Thyroid gland (tissue), 4 donors: ENCODE results near the gene FBRSL1. TPM values are rescaled to one million over a fixed set of nuclear protein-coding genes. Genes with fewer than 3 reads are reported as not detected.

Experiments used
- DNase-seq, 2 donors: peaks; one replicate each; pipeline ENCODE4 v3.0.0-alpha.2; 2019
- H3K27ac ChIP-seq, 3 donors: fragments of 200-600 bp; sonication (generic); 1 replicate in 2 of 3; 2 replicates in 1 of 3; pipeline ENCODE4 v1.5.1; 2016 to 2019; ENCODE audit warnings: mild to moderate bottlenecking in 1 of 3, moderate library complexity in 1 of 3
- H3K27me3 ChIP-seq: fragments of 200-600 bp; sonication (generic); one replicate; pipeline ENCODE4 v1.5.1; 2019
- H3K36me3 ChIP-seq, 2 donors: fragments of 200-600 bp; sonication (generic); one replicate each; pipeline ENCODE4 v1.5.1; 2016 to 2019
- H3K4me1 ChIP-seq, 2 donors: fragments of 200-600 bp; sonication (generic); one replicate each; pipeline ENCODE4 v1.5.1; 2017 to 2019
- H3K4me3 ChIP-seq, 3 donors: fragments of 200-600 bp; sonication (generic); replicated peaks in 1 of 3; 1 replicate in 2 of 3; 2 replicates in 1 of 3; pipeline ENCODE4 v1.5.1; 2016; ENCODE audit warnings: mild to moderate bottlenecking in 1 of 3
- H3K9me3 ChIP-seq: fragments of 200-600 bp; sonication (generic); one replicate; pipeline ENCODE4 v1.5.1; 2017
- POLR2A ChIP-seq, 2 donors: fragments of 450-650 bp; IDR thresholded peaks; one replicate each; pipeline ENCODE4 v1.6.1; 2017; ENCODE audit warnings: antibody characterized with exemption in 2 of 2, mild to moderate bottlenecking in 2 of 2, moderate library complexity in 1 of 2
- WGBS, 2 donors: methylation state at CpG; one replicate each; pipeline ENCODE4 v1.1.5; 2017; 5-methylcytosine and 5-hydroxymethylcytosine counted together
- intact Hi-C: fragments of 100-400 bp; cut with DNase I; formaldehyde crosslinking; loops from one replicate; pipeline ENCODE4 v1.15.1; 2023
- total RNA-seq, 4 donors: library from RNA; depleted of rRNA; stranded (reverse); fragments of >200 nt; gene quantifications; one replicate each; pipeline ENCODE4 v1.2.3, GENCODE V29; 2016
- TF ChIP-seq, protein P1 (sequence below), 6 experiments: fragments of 200-600 bp in 3 of 6; fragments of 450-650 bp in 3 of 6; sonication (generic) in 3 of 6; IDR thresholded peaks; one replicate each; pipeline ENCODE4 v1.5.1; 2016 to 2019; ENCODE audit warnings: antibody characterized with exemption in 6 of 6, mild to moderate bottlenecking in 2 of 6, inconsistent platforms in 1 of 6, moderate library complexity in 1 of 6

The FBRSL1 gene
- total RNA-seq, 4 donors from 2014 or later, result 9.2 to 19.7 (median 12.0) TPM

GRCh38 chr12:132554845-132555630 is 65.1 kb downstream of the FBRSL1 start:
- TF ChIP-seq, protein P1, sequence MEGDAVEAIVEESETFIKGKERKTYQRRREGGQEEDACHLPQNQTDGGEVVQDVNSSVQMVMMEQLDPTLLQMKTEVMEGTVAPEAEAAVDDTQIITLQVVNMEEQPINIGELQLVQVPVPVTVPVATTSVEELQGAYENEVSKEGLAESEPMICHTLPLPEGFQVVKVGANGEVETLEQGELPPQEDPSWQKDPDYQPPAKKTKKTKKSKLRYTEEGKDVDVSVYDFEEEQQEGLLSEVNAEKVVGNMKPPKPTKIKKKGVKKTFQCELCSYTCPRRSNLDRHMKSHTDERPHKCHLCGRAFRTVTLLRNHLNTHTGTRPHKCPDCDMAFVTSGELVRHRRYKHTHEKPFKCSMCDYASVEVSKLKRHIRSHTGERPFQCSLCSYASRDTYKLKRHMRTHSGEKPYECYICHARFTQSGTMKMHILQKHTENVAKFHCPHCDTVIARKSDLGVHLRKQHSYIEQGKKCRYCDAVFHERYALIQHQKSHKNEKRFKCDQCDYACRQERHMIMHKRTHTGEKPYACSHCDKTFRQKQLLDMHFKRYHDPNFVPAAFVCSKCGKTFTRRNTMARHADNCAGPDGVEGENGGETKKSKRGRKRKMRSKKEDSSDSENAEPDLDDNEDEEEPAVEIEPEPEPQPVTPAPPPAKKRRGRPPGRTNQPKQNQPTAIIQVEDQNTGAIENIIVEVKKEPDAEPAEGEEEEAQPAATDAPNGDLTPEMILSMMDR (IDR thresholded peaks at IDR 0.05), result no peak
- no peak for TF ChIP-seq POLR2A (IDR thresholded peaks at IDR 0.05)
- Histone ChIP-seq H3K9me3 (no peaks in the 10 kb centered on the region), H3K4me1 (peaks cover 7 to 11% of the 10 kb centered on the region in 2 donors), H3K4me3 (no peak overlapping the region), H3K27me3 (no peaks in the 10 kb centered on the region), H3K27ac (no peak overlapping the region), H3K36me3 (no peaks in the 10 kb centered on the region)
- 87 to 91% methylated on average over 17 to 48 of the region's 53 CpGs for WGBS, 2 donors
- no peak for DNase-seq
- intact Hi-C loops, result no loop called here

DNA sequence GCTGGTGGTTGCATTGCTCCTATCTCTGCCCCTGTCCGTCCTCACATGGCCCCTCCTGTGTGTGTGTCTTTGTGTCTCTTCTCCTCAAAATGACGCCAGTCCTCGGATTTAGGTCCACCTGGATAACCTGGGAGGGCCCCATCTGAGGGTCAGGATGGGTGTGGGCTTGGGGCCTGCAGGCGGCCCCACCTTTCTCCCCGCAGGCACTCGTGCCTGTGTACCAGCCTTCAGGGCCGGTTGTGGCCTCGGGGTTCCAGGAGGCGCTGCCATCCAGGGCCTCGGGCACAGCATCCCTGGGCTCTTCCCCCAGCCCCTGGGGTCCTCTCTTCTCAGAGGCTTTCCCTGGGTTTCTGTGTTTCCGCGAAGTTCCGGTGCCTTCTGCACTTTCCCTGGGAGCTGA is 65.7 kb downstream of the FBRSL1 start:
- peaks cover 10 to 15% of the 10 kb centered on the region in 2 donors for H3K4me1 ChIP-seq
- no peaks in the 10 kb centered on the region for H3K9me3 ChIP-seq
- H3K4me3 ChIP-seq, result no peak overlapping the region
- TF ChIP-seq, protein P1 (IDR thresholded peaks at IDR 0.05), result no peak
- TF ChIP-seq POLR2A (IDR thresholded peaks at IDR 0.05), result no peak
- intact Hi-C loops, result no loop called here
- WGBS, 2 donors, result 93 to 98% methylated on average over 10 to 13 of the region's 13 CpGs
- DNase-seq, result no peak
- H3K27ac ChIP-seq, result no peak overlapping the region
- H3K36me3 ChIP-seq, result no peaks in the 10 kb centered on the region
- H3K27me3 ChIP-seq, result no peaks in the 10 kb centered on the region

DNA sequence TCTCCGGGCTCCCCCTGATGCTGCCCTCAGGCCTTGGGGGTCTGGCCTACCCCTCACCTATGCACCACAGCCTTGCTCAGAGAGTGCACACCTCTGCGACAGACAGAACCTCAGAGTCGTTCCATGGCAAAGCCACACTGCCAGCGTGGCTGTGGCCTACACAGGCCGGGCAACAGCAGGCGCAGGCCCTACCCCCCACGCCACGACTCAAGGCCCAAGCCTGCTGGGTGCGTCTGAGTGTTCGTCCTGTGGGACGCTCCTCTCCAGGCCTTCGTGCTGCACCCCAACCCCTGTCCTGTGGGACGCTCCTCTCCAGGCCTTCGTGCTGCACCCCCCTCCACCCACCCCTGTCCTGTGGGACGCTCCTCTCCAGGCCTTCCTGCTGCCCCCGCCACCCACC is 66.3 kb downstream of the FBRSL1 start:
- Histone ChIP-seq H3K27ac (no peak overlapping the region), H3K27me3 (no peaks in the 10 kb centered on the region), H3K36me3 (no peaks in the 10 kb centered on the region), H3K4me3 (no peak overlapping the region), H3K9me3 (no peaks in the 10 kb centered on the region), H3K4me1 (peaks cover 10 to 20% of the 10 kb centered on the region in 2 donors)
- WGBS, 2 donors, result 93% methylated on average over 11 to 14 of the region's 16 CpGs
- intact Hi-C loops, result no loop called here
- no peak for DNase-seq
- TF ChIP-seq, protein P1 (IDR thresholded peaks at IDR 0.05), result no peak
- no peak for TF ChIP-seq POLR2A (IDR thresholded peaks at IDR 0.05)

DNA sequence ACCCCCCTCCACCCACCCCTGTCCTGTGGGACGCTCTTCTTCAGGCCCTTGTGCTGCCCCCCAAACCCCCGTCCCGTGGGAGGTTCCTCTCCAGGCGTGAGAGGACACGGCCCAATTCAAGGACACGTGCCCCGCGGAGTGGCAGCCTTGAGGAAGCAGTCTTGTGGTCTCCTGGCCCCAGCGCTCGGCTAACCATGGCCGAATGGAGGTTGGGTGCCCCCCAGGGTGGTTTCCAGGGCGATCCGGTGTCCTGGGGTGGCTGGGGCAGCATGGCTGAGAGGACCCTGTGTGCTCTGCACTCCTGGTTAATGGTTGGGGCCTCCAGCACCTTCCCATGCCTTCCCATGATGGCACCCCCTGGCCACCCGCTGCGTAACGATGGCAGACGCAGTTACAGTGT is 66.8 kb downstream of the FBRSL1 start:
- 93 to 97% methylated on average over 4 to 17 of the region's 17 CpGs for WGBS, 2 donors

More for the DNA sequence above, 66.8 kb downstream of the FBRSL1 start:
- H3K27ac ChIP-seq, result no peak overlapping the region
- no peak for DNase-seq
- no peak overlapping the region for H3K4me3 ChIP-seq
- TF ChIP-seq POLR2A (IDR thresholded peaks at IDR 0.05), result no peak
- TF ChIP-seq, protein P1 (IDR thresholded peaks at IDR 0.05), result no peak
- H3K36me3 ChIP-seq, result no peaks in the 10 kb centered on the region
- H3K4me1 ChIP-seq, result peaks cover 10 to 21% of the 10 kb centered on the region in 2 donors
- intact Hi-C loops, result no loop called here
- H3K27me3 ChIP-seq, result no peaks in the 10 kb centered on the region
- H3K9me3 ChIP-seq, result no peaks in the 10 kb centered on the region
